Panc1 (cell line): ENCODE results near the gene SCNM1.

Experiments
- CTCF ChIP-seq: fragments of 450-650 bp; IDR thresholded peaks from 2 replicates; pipeline ENCODE4 v1.5.1; 2017; ENCODE audit warnings: mild to moderate bottlenecking
- POLR2AphosphoS5 ChIP-seq: IDR thresholded peaks from 2 replicates; pipeline ENCODE4 v1.6.1; 2012; ENCODE audit warnings: mild to moderate bottlenecking, low read depth, low read length, moderate library complexity

- TF ChIP-seq POLR2AphosphoS5: no peak
- no peak for TF ChIP-seq CTCF
Observed at GRCh38 chr1:151165281-151165737, 635 bp upstream of the SCNM1 start.
